TTC549 (cell line): ENCODE results near the gene IGSF21.
"Not testable (repeated sequence)": the region's sequence is repeated elsewhere in the genome, so short reads cannot be mapped to it uniquely, and the experiment has no call there.

Experiments
- FAIRE-seq: peaks from 2 replicates; lab custom pipeline; 2012; peaks lifted over from hg19 to GRCh38; lab: Jason Lieb, UNC

The IGSF21 gene

DNA sequence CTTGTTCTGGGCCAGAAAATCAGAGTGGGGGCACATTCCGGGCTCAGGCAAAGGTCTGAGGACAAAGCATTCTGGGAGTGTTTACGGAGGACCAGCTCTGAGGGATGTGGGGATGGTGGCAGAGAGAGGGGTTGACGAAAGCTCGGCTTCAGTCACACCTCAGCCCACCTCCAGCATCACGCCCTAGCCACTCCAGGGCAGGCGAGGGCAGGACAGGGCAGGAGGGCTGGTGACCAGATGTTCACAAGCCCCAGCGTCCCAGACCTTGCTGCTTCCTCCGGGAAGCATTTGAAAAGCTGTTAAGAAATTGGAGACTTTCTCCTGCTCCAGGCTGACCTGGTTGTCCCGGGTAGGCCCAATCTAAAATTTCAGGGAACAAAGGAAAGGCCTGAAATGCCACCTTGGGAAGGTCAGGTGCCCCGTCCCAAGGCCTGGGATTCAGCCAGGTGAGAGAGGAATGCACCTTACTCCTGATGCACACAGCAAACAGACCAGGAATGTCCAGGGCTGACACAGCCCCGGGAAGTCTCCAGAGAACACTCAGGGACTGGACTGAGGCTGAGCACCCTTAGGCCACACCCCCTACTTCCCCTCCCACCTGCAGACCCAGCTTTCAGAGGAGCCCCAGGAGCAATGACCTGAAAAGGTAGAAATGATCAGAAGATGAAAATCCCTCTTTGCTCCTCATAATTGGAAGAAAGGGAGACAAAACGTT, 301.2 kb downstream of the IGSF21 start:
- no peak for FAIRE-seq

DNA sequence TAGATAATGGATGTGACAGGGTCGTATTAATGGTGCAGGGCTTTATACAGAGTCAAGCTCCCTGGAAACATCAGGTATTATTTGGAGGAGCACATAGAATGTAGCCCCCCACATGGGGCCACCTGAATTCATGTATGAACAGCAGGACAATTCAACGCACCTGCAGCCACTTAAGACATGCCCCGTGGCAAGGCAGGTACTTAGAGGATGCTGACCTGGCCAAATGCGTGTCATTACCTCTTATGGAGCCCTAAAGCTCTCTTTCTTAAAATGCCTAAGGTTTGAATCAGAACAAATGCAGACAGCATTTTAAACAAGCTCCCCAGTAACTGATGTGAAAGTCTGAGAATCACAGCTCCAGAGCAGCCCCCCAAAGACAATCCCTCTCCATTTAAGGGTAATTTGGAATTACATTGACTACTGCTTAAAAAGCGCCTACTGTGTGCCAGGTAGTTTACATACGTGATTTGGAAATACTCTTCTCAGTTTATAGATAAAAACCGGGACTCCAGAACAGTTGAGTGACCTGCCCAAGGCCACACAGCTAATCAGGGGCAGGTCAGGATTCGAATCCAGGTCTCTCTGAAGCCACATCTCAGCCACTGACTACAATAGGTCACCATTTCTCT, 302.1 kb downstream of the IGSF21 start:
- no peak for FAIRE-seq

GRCh38 chr1:18410407-18410806, 302.8 kb downstream of the IGSF21 start:
- FAIRE-seq, result no peak

DNA sequence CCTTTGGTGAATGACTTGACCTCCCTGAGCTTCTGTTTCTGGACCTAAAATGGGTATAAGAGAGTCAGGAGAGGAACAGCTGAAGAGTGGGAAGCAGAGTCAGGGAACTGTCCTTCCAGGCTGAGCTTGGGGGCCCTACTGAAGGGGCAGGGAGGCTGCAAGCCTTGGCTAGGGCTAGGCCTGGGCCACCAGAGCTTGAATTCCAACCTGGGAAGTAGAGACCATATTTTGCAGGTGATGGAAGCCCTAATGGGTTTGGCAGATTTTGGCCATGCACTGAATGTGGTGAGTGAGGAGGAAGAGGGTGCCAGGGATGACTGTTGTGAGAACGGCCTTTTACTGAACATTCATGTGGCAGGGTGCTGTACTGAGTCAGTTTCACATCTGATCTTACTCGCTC, 303.7 kb downstream of the IGSF21 start:
- FAIRE-seq, result no peak

DNA sequence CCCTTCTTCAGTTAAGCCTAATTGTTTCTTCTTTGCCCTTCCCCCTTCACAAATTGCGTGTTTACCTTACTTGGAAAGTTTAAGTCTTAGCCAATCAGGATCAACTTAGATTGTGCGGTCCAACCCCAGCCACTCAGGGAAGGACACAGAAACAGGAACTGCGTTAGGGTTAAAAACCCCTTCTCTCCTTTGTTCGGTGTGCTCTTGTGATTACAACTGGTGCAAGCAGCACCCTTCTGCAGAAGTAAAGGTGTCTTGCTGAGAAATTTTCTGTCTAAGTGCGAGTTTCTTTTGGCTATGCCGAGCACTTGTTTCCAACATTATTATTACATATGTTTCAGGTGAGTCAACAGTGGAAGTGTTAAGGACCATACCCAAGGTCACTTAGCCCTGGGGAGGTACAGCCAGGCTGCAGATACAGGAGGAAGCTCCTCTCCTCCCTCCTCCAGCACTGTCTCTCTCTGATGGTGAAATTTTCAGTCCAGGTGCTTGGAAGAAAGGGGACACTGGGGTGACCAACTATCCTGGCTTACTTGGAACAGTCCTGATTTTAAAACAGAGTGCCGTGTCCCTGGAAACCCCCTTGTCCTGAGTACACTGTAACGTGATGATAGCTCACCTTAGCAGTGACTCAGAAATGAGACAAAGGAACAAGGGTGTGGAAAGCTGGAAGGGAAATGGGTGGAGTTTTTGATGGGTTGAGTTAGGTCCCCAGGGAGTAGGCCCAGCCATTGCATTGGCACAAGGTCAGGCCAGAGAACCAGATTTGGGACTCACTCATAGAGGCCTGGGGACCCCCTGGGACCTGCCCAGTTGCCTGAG, 304.4 kb downstream of the IGSF21 start:
- FAIRE-seq, result no peak

- FAIRE-seq, result no peak
Observed at GRCh38 chr1:18412882-18413353, 305.3 kb downstream of the IGSF21 start.

- no peak for FAIRE-seq
Observed at GRCh38 chr1:18413541-18414305, 306.1 kb downstream of the IGSF21 start.

DNA sequence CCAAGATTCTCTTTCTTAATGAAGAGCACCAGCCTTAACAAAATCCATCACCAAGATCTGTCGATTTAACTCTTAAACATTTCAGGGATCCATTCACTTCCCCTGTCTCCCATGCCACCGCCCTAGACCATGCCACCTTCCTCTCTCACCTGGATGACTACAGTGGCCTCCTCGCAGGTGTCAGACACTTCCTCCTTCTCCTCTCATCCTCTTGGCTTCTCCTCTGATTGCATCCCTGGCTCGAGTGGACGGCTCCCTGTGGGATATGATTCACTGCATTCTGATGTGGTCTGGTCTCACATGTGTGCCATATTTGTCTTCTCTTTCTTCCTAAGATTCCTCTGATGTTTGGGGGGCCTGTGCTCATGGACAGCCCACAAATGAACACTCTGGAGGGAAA, 306.7 kb downstream of the IGSF21 start:
- FAIRE-seq, result no peak

DNA sequence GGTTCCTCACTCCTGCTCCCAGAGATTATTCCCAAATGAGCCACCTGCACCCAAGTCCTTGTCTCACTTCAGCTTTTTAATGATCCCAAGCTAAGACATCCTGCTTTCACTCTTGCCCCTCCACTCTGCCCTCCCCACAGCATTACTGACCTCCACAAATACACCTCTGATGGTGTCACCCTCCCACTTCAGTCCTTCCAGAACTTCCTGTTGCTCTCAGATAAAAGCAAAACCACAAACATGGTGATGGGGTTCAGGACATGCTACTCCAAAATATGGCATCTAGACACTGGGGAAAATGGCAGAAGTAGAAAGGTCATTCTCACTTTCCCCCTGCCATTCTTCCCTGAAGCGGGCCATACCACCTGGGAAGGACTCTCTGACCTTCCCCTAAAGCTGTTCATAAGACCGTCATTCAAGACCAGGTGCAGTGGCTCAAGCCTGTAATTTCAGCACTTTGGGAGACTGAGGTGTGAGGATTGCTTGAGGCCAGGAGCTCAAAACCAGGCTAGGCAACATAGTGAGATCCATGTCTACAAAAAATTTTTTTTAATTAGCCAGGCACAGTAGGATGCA, 307.4 kb downstream of the IGSF21 start:
- no peak for FAIRE-seq

DNA sequence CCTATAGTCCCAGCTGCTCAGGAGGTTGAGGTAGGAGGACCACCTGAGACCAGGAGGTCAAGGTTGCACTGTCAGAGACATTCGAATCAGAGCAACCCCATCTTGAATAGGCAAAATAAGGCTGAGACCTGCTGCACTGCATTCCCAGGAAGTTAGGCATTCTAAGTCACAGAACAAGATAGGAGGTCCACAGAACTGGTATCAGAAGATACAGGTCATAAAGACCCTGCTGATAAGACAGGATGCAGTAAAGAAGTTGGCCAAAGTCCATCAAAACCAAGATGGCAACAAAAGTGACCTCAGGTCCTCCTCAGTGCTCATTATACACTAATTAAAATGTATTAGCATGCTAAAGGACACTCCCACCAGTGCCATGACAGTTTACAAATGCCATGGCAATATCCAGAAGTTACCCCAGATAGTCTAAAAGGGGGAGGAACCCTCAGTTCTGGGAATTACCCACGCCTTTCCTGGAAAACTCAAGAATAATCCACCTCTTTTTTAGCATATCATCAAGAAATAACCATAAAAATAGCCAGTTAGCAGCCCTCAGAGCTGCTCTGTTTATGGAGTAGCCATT, 307.9 kb downstream of the IGSF21 start:
- FAIRE-seq, result no peak

- not testable (repeated sequence) for FAIRE-seq
Observed at GRCh38 chr1:18416126-18416525, 308.5 kb downstream of the IGSF21 start.

GRCh38 chr1:18417316-18418269, 310.0 kb downstream of the IGSF21 start:
- no peak for FAIRE-seq

- FAIRE-seq, result no peak
Observed at GRCh38 chr1:18419113-18419844, 311.7 kb downstream of the IGSF21 start.

- no peak for FAIRE-seq
Observed at GRCh38 chr1:18419845-18420184, 312.2 kb downstream of the IGSF21 start.

GRCh38 chr1:18422076-18422777, 314.6 kb downstream of the IGSF21 start:
- no peak for FAIRE-seq

- FAIRE-seq, result no peak
Observed at GRCh38 chr1:18422954-18423353, 315.4 kb downstream of the IGSF21 start.

DNA sequence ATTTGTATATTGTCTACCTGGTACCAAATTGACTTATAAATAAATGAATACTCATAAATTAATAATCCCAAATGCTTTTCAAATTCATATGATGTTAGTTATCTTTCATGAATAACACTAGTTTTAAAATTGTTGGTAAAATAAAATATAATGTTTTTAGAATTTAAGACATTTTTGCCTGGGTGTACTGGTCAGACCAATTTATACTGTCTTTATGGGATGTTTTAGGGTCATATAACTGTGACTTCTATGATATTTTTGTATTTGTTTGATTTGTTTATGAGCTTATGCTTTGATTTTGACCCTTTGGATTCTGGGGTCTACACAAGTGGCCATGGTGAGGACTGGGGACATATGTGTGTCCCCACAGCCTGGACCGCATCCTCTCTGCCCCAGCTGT, 319.0 kb downstream of the IGSF21 start:
- FAIRE-seq, result no peak
